HG02840 (cell line): Measurements from ENCODE around the gene MAST4.

Source experiments
- ATAC-seq: cut with Tn5 transposase; IDR thresholded peaks from one replicate; pipeline ENCODE4 v1.9.1; 2021; ENCODE audit warnings: mild to moderate bottlenecking, moderate library complexity, moderate number of reproducible peaks; ENCODE audit not compliant: unreplicated experiment, low FRiP score

Gene MAST4

DNA sequence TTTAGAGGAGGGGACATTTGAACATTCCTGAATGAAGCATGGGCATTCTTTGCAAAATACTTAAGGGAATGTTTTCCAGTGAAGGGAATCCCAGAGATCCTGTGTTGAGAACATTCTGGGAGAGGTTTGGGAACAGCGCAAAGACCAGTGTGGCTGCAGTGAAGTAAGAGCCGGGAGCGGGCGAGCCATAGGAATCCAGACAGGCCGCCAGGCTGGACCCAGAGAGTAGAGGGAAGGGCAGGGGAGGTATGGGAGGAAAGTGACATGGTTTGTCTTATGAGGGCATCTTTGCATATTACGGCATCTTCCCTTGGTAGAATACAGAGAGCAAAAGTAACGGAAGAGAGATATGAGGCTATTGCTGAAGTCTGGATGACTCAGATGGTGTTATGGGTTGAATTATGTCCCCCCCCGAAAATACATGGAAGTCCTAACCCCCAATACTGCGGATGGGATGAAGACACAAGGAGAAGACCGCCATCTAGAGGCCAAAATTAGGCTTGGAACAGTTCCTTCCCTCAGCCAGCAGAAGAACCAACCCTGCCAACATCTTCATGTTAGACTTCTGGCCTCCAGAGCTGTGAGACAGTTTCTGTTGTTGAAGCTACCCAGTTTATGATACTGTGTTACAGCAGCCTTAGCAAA is 268.2 kb downstream of the MAST4 start:
- no peak for ATAC-seq

DNA sequence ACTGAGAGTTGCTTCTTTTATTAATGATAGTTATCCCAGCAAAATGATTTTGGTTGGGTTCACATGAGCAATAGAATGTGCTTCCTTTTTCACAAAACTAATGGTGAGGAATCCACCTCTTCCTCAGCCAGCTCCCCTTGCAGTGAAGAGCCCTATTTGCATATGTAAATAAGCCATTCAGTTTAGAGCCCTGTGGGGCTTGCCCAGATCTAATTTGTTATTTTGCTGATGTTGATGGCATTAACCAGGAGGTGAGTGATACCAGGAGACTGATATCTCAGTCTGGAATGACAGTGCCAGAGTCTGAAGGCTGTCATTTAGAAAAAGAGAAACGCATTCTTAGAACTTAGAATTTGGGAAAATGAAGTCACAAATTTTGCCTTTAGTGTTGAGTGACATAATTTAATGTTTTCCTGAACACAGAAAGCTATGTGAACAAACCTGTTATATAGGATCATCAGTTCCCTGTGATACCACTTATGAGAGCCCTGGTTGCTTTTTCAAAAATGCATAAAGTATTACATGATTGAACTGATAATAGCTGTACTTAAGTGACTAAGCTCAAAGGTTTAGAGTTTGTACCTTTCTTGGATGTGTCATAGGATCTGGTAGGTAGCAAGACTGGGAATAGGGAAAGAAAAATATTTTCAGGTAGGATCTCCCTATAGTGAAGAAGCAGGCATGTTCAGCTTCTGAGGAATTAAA is 271.6 kb downstream of the MAST4 start:
- ATAC-seq: no peak

DNA sequence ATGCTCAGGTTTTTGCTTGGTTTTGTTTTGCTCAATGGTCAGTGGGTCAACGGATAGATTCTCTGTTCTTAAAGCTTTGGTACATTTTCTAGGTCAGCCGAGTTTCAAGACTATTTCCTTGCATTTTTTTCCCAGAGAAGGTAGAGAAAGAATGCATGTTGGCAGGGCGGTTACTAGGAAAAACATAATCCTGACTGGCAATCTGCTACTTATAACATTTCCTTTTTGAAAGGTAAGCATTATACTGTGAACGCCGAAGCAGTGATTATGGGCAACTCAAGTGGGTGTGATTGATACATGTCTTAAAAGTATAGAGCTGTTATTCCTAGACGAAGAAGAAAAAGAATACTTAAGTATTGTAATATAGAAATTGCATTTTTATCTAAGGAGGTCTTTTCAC is 273.2 kb downstream of the MAST4 start:
- ATAC-seq: no peak

- ATAC-seq: no peak
These were observed 274.5 kb downstream of the MAST4 start for GRCh38 chr5:66870708-66871107.

DNA sequence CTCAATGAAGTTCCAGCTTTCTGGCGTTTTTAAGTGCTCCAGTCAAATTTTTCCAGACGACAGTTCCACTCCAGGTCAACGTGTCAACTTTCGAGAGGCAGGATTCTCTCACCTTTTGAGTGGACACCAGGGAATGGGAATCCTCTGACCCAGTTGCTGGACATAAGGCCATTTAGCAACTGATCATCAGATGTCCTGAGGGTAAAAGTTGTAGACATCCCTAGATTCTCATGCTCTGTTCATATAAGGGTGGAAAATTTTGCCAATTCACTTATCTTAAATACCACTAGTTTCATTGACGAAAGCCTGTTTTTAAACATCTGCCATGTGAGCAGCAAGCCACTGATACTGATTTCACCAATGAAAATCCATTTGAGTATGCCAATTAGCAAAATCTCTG is 275.5 kb downstream of the MAST4 start:
- no peak for ATAC-seq

DNA sequence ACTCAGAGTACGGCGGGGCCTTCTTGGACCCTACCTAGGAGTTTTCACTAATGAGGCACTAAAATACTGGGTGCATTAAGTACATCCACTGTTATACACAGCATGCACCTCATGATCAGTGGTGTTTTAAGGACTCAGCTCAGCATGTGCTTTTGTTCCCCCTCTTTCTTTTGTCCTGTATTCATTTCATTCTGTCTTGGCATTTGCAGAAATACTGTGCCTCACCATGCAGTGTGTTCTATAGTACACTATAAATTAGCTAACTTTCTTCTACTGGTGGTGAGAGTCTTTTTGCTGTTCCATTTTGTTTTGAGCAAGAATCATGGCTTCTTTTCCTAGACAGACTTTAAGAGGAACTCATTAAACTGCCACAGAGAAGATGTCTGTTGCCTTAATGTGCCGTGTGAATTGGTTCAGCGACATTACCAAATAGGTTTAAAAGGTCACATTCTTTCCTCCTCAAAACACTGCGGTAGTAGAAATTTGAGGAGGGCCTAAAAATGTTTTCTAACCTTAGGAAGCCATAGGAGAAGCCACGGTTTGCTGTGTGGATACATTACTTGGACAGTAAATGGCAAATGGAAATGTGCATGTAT is 276.6 kb downstream of the MAST4 start:
- ATAC-seq: no peak

GRCh38 chr5:66874004-66874403 is 277.8 kb downstream of the MAST4 start:
- ATAC-seq: no peak

DNA sequence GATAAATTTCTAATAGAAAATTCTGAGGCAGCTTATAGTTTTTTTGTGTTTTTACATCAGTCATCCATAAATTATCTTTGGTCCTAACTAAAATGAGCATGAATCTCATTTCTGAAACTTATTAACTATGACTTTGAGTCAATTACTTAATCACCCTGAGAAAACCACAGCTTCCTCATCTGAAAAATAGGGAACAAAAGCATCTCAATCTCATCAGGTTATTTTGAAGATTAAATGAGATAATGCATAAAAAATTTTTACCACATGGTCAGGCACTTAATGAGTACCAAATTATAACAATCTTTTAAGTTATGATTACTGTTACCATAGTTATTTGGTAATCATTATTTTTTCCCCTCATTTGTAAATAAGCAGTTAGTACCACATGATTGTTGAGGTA is 279.1 kb downstream of the MAST4 start:
- ATAC-seq: no peak

DNA sequence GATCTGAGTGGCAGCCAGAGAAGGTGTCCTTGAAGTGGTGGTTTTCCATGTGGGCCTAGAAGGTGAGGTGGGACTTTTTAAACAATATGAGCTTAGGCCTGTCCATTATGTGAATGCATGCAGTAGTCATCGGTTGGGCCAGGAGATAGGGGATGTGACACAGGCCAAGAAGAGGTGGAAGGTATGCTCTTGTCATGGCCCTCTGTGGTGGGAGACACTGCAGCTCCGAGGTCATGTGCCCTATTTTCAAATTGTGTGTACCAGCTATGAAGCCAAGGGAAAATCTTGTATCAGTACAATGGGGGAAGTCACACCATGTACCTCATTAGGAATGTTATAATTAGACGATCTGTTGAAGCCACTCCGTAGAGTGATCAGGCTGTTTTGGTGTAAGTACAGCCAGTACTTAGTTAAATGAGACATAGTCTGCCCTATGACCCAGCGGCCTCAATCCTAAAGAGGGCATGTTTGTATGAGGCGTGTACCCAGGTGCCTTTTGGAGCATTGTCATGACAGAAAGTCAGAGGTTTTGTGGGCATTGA is 280.1 kb downstream of the MAST4 start:
- ATAC-seq: no peak

DNA sequence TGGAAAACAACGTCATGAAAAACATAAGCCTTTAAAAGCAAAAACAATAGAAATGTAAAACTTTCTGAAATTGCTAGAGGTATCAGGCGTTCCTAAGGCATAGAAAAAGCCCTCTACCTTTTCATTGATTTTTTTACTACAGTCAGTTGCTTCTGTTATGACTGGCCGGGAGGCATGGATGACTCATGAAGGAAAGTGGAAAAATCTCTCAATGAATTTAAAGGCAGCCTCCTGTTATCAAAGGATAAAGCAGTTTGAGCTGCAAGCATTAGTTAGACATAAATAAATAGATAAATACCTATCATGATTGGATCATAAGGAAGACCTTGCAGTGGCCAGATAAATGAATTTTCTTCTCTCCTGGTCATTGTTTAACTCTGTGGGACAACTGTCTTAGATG is 281.6 kb downstream of the MAST4 start:
- no peak for ATAC-seq

DNA sequence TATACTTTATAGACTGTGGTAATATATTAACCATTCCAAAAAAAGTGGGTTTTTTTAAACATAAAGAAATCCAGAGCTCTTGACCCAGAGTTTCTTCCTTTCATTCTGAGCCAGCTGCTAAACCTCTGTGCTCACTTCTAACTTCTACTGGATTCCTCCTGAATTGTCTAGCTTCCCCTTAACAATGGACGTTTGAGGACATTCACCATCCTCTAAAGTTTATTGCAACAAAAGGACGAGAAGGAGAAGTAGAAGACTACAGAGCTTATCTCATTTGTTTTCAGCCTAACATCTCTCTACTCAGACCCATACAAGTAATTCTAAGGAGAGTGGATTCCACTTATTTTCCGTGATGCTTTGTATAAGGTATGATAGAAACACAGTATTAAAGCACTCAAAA is 284.2 kb downstream of the MAST4 start:
- no peak for ATAC-seq

GRCh38 chr5:66881480-66882161 is 285.4 kb downstream of the MAST4 start:
- no peak for ATAC-seq

- no peak for ATAC-seq
These were observed 286.5 kb downstream of the MAST4 start for GRCh38 chr5:66882606-66883227.

DNA sequence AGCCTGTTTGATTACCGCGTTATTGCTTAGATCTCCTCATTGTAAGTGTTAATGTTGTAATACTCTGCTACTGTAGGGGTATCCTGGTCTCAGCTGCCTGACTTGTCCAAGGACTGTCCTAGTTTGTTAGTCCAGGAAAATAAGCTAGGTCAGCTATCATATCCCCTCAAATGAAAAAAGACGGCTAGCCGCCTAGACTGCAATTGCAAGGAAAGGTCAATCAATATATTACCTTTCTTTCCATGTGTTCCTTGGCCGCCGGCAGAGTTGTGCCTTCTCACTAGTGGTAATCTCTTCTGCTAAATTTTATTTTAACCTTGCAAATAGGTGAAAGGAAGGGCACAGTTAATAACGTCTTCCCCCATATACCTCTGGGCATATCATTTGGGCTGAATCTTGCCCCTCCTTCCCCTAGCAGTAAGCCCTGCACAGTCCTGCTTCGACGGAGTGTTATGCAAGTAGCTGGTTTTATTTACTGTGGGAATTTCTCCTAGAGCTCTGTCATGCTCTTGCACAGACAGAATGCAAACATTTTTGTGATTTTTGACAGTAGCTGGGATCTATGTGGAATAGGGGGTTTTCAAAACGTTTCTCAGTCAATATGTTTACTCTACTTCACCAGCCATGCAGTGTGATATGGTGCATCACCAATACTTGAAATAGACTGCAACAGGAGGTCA is 288.5 kb downstream of the MAST4 start:
- ATAC-seq: no peak

DNA sequence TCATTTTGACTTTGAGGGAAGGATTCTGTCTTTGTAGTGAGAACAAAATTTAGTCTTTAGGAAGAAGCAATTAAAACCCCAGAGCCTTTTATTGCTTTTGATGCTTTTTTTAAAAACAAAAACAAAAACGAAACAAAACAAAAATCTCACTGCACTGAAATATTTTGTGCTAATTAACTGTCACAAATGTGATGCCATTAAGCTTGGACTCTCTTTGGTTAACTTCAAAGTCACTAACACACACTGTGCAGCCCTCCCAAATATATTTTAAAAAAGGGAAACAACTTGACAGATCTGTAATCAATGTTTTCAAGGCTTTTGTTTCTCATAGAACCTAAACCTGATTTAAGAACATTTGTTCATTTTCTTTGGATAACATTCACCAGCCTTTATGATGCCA is 290.7 kb downstream of the MAST4 start:
- ATAC-seq: no peak

- ATAC-seq: no peak
These were observed 292.4 kb downstream of the MAST4 start for GRCh38 chr5:66888613-66889012.

DNA sequence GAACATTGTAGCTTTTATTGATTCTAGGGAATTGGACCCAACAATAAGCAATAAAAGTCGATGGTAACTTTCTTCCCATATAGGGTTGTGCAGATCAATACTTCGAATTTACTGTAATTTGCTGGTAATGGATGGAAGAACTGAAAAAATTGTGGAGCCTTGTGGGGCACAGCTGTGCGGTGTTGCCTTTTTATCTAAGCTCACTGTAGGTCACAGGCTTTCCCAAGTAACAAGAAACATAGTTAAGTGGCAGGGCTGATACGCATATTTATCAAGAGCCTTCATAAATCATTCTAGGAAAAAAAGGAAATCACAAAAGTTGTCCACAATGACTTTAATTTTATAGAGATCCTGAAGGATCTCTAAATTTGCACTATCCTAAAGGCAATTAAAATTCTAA is 292.9 kb downstream of the MAST4 start:
- no peak for ATAC-seq

GRCh38 chr5:66889524-66889923 is 293.3 kb downstream of the MAST4 start:
- no peak for ATAC-seq

GRCh38 chr5:66891184-66891925 is 295.2 kb downstream of the MAST4 start:
- no peak for ATAC-seq
